ENCODE results near the gene PDE6A. TPM values are rescaled to one million over a fixed set of nuclear protein-coding genes. Genes with fewer than 3 reads are reported as not detected.

PDE6A gene
- polyA plus RNA-seq, 3 donors = 0.01 TPM; not detected in 2

- H3K9ac ChIP-seq (ENCODE audit: insufficient read depth, low read length, poor library complexity, severe bottlenecking) = no peak overlapping the region
- no peaks in the 10 kb centered on the region for H3K9me3 Mint-ChIP-seq
These were observed 72.1 kb downstream of the PDE6A start for GRCh38 chr5:149872351-149873040.

GRCh38 chr5:149871471-149871870 is 73.1 kb downstream of the PDE6A start:
- Histone ChIP-seq H2AFZ (ENCODE audit: insufficient read depth, low read depth, low read length, poor library complexity, severe bottlenecking) (no peak overlapping the region), H4K20me1 (ENCODE audit: insufficient read depth, low read length) (no peaks in the 10 kb centered on the region), H3K79me2 (ENCODE audit: insufficient read depth, low read length) (no peaks in the 10 kb centered on the region), H3K27me3 (ENCODE audit: control insufficient read depth in 2 of 2, insufficient read depth in 2 of 2, low read length in 2 of 2) (no peaks in the 10 kb centered on the region), H3K4me1 (ENCODE audit: control insufficient read depth in 1 of 2, insufficient read depth in 2 of 2, low read length in 2 of 2) (no peaks in the 10 kb centered on the region), H3K27ac (ENCODE audit: low read depth in 1 of 2, low read length in 2 of 2) (no peak overlapping the region), H3K9ac (ENCODE audit: insufficient read depth, low read length, poor library complexity, severe bottlenecking) (no peak overlapping the region), H3K36me3 (replicated peaks in 1 of 2; ENCODE audit: control insufficient read depth in 1 of 2, insufficient read depth in 2 of 2, low read length in 2 of 2) (no peaks in the 10 kb centered on the region), H3K4me2 (replicated peaks; ENCODE audit: extremely low read depth, low read length, poor library complexity, severe bottlenecking) (no peak overlapping the region), H3K9me3 (replicated peaks in 1 of 2; ENCODE audit: control insufficient read depth in 1 of 2, insufficient read depth in 1 of 2, low read length in 2 of 2) (no peaks in the 10 kb centered on the region), H3K4me3 (replicated peaks in 1 of 3; ENCODE audit: low read depth in 2 of 3, low read length in 3 of 3) (no peak overlapping the region)
- no peak for DNase-seq
- WGBS (ENCODE audit: insufficient coverage) = 92% methylated on average over 7 of the region's 7 CpGs
- intact Hi-C loops (cut with micrococcal nuclease) = no loop called here
- H3K36me3 Mint-ChIP-seq = no peaks in the 10 kb centered on the region
- TF ChIP-seq CTCF (IDR thresholded peaks at IDR 0.05) = no peak
- no peaks in the 10 kb centered on the region for H3K4me1 Mint-ChIP-seq
- no peak overlapping the region for H3K4me3 Mint-ChIP-seq
- H3K27me3 Mint-ChIP-seq (ENCODE audit: low read depth in 3 of 3) = peaks cover 0 to 1% (median 0%) of the 10 kb centered on the region in 3 donors
- H3K27ac Mint-ChIP-seq = no peak overlapping the region
- no peaks in the 10 kb centered on the region for H3K9me3 Mint-ChIP-seq

More at GRCh38 chr5:149872351-149873040, 72.1 kb downstream of the PDE6A start:
- H4K20me1 ChIP-seq (ENCODE audit: insufficient read depth, low read length) = no peaks in the 10 kb centered on the region
- Mint-ChIP-seq H3K36me3 (no peaks in the 10 kb centered on the region), H3K4me1 (no peaks in the 10 kb centered on the region), H3K4me3 (no peak overlapping the region), H3K27me3 (ENCODE audit: low read depth in 3 of 3) (peaks cover 0 to 1% (median 0%) of the 10 kb centered on the region in 3 donors), H3K27ac (no peak overlapping the region)
- 94% methylated on average over 9 of the region's 11 CpGs for WGBS (ENCODE audit: insufficient coverage)
- no peaks in the 10 kb centered on the region for H3K4me1 ChIP-seq (ENCODE audit: control insufficient read depth in 1 of 2, insufficient read depth in 2 of 2, low read length in 2 of 2)
- no peak overlapping the region for H3K4me3 ChIP-seq (replicated peaks in 1 of 3; ENCODE audit: low read depth in 2 of 3, low read length in 3 of 3)
- no peaks in the 10 kb centered on the region for H3K79me2 ChIP-seq (ENCODE audit: insufficient read depth, low read length)
- H3K27ac ChIP-seq (ENCODE audit: low read depth in 1 of 2, low read length in 2 of 2) = no peak overlapping the region
- no peak overlapping the region for H3K4me2 ChIP-seq (replicated peaks; ENCODE audit: extremely low read depth, low read length, poor library complexity, severe bottlenecking)
- intact Hi-C loops (cut with micrococcal nuclease) = no loop called here
- H3K9me3 ChIP-seq (replicated peaks in 1 of 2; ENCODE audit: control insufficient read depth in 1 of 2, insufficient read depth in 1 of 2, low read length in 2 of 2) = no peaks in the 10 kb centered on the region
- no peaks in the 10 kb centered on the region for H3K27me3 ChIP-seq (ENCODE audit: control insufficient read depth in 2 of 2, insufficient read depth in 2 of 2, low read length in 2 of 2)
- no peak for TF ChIP-seq CTCF (IDR thresholded peaks at IDR 0.05)
- no peaks in the 10 kb centered on the region for H3K36me3 ChIP-seq (replicated peaks in 1 of 2; ENCODE audit: control insufficient read depth in 1 of 2, insufficient read depth in 2 of 2, low read length in 2 of 2)
- H2AFZ ChIP-seq (ENCODE audit: insufficient read depth, low read depth, low read length, poor library complexity, severe bottlenecking) = no peak overlapping the region
- DNase-seq = no peak

Measured in CD14-positive monocyte (primary cell).